HCT116 (cell line): ENCODE data around the gene ALLC.
"Not testable (repeated sequence)": the region's sequence is repeated elsewhere in the genome, so short reads cannot be mapped to it uniquely, and the experiment has no call there.

ENCODE experiments used
- POLR2A ChIP-seq: IDR thresholded peaks from 2 replicates; pipeline ENCODE4 v1.7.0; 2011; ENCODE audit warnings: borderline replicate concordance; ENCODE audit not compliant: insufficient read depth, insufficient read length; ENCODE audit errors: extremely low read depth
- POLR2AphosphoS5 ChIP-seq: IDR thresholded peaks from 2 replicates; pipeline ENCODE4 v1.6.1; 2011; ENCODE audit warnings: mild to moderate bottlenecking, low read depth, low read length, moderate library complexity
- YY1 ChIP-seq: IDR thresholded peaks from 2 replicates; pipeline ENCODE4 v1.6.1; 2011; ENCODE audit warnings: low read length, low read depth, moderate library complexity, mild to moderate bottlenecking; ENCODE audit not compliant: insufficient replicate concordance; ENCODE audit errors: extremely low read depth
- TF ChIP-seq, protein P1 (sequence below), 3 experiments: fragments of 200-600 bp in 1 of 3; sonication (generic) in 1 of 3; IDR thresholded peaks in 2 of 3; conservative IDR thresholded peaks in 1 of 3; 2 replicates each; pipeline ENCODE4 v1.5.1; 2012 to 2017; ENCODE audit warnings: low read depth in 2 of 3, low read length in 2 of 3, antibody characterized with exemption in 1 of 3, borderline replicate concordance in 1 of 3, control low read depth in 1 of 3, mild to moderate bottlenecking in 1 of 3, mixed read lengths in 1 of 3, mixed run types in 1 of 3, moderate library complexity in 1 of 3; ENCODE audit not compliant: insufficient read depth in 1 of 3
- TF ChIP-seq, protein P2 (sequence below): IDR thresholded peaks from 2 replicates; pipeline ENCODE4 v1.6.1; 2012; ENCODE audit warnings: low read depth
- TF ChIP-seq, protein P3 (sequence below): IDR thresholded peaks from 2 replicates; pipeline ENCODE4 v1.6.1; 2012

DNA sequence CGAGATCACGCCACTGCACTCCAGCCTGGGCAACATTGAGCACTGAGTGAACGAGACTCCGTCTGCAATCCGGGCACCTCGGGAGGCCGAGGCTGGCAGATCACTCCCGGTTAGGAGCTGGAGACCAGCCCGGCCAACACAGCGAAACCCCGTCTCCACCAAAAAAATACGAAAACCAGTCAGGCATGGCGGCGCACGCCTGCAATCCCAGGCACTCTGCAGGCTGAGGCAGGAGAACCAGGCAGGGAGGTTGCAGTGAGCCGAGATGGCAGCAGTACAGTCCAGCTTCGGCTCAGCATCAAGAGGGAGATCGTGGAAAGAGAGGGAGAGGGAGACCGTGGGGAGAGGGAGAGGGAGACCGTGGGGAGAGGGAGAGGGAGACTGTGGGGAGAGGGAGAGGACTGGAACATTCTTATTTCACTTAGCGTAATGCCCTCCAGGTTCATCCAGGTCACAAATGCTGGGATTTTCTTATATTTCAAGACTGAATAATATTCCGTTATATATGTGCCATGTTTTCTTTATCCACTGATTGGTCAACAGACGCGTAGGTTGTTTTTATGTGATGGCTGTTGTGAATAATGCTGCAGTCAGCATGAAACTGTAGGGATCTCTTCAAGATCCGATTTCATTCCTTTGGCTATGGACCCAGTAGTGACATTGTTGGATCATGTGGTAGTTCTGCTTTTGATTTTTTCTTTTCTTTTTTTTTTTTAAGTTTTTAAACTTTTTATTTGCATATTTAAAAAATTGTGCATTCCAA lies 41.4 kb upstream of the ALLC start:
- not testable (repeated sequence) for TF ChIP-seq POLR2A, YY1, POLR2AphosphoS5
- TF ChIP-seq, protein P1, sequence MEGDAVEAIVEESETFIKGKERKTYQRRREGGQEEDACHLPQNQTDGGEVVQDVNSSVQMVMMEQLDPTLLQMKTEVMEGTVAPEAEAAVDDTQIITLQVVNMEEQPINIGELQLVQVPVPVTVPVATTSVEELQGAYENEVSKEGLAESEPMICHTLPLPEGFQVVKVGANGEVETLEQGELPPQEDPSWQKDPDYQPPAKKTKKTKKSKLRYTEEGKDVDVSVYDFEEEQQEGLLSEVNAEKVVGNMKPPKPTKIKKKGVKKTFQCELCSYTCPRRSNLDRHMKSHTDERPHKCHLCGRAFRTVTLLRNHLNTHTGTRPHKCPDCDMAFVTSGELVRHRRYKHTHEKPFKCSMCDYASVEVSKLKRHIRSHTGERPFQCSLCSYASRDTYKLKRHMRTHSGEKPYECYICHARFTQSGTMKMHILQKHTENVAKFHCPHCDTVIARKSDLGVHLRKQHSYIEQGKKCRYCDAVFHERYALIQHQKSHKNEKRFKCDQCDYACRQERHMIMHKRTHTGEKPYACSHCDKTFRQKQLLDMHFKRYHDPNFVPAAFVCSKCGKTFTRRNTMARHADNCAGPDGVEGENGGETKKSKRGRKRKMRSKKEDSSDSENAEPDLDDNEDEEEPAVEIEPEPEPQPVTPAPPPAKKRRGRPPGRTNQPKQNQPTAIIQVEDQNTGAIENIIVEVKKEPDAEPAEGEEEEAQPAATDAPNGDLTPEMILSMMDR (IDR thresholded peaks at IDR 0.05 in 2 of 3, conservative IDR thresholded peaks at IDR 0.05 in 1 of 3; ENCODE audit: borderline replicate concordance in 1 of 3, insufficient read depth in 1 of 3, low read depth in 2 of 3, low read length in 2 of 3) = not testable (repeated sequence)
- TF ChIP-seq, protein P2, sequence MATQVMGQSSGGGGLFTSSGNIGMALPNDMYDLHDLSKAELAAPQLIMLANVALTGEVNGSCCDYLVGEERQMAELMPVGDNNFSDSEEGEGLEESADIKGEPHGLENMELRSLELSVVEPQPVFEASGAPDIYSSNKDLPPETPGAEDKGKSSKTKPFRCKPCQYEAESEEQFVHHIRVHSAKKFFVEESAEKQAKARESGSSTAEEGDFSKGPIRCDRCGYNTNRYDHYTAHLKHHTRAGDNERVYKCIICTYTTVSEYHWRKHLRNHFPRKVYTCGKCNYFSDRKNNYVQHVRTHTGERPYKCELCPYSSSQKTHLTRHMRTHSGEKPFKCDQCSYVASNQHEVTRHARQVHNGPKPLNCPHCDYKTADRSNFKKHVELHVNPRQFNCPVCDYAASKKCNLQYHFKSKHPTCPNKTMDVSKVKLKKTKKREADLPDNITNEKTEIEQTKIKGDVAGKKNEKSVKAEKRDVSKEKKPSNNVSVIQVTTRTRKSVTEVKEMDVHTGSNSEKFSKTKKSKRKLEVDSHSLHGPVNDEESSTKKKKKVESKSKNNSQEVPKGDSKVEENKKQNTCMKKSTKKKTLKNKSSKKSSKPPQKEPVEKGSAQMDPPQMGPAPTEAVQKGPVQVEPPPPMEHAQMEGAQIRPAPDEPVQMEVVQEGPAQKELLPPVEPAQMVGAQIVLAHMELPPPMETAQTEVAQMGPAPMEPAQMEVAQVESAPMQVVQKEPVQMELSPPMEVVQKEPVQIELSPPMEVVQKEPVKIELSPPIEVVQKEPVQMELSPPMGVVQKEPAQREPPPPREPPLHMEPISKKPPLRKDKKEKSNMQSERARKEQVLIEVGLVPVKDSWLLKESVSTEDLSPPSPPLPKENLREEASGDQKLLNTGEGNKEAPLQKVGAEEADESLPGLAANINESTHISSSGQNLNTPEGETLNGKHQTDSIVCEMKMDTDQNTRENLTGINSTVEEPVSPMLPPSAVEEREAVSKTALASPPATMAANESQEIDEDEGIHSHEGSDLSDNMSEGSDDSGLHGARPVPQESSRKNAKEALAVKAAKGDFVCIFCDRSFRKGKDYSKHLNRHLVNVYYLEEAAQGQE = not testable (repeated sequence)
- TF ChIP-seq, protein P3, sequence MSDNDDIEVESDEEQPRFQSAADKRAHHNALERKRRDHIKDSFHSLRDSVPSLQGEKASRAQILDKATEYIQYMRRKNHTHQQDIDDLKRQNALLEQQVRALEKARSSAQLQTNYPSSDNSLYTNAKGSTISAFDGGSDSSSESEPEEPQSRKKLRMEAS = not testable (repeated sequence)
